Fibroblast of villous mesenchyme (primary cell): ENCODE results near the gene PRB2. TPM values are rescaled to one million over a fixed set of nuclear protein-coding genes. Genes with fewer than 3 reads are reported as not detected.
"Not testable (repeated sequence)": the region's sequence is repeated elsewhere in the genome, so short reads cannot be mapped to it uniquely, and the experiment has no call there.

Source experiments
- DNase-seq: peaks from one replicate; pipeline ENCODE4 v3.0.0-alpha.2; 2010; ENCODE audit warnings: low read depth
- H3K4me3 ChIP-seq: 2 replicates; pipeline ENCODE4 v1.5.1; 2011; ENCODE audit warnings: low read depth, mild to moderate bottlenecking, low read length
- total RNA-seq: library from RNA; depleted of rRNA; stranded (reverse); fragments of >200 nt; gene quantifications from 2 replicates; pipeline ENCODE4 v1.2.3, GENCODE V29; 2012
- TF ChIP-seq, protein P1 (sequence below): IDR thresholded peaks from 2 replicates; pipeline ENCODE4 v1.5.1; 2012; ENCODE audit warnings: low read depth, mild to moderate bottlenecking, low read length; ENCODE audit not compliant: insufficient read depth

Gene PRB2
- total RNA-seq, 1 donor = not detected

DNA sequence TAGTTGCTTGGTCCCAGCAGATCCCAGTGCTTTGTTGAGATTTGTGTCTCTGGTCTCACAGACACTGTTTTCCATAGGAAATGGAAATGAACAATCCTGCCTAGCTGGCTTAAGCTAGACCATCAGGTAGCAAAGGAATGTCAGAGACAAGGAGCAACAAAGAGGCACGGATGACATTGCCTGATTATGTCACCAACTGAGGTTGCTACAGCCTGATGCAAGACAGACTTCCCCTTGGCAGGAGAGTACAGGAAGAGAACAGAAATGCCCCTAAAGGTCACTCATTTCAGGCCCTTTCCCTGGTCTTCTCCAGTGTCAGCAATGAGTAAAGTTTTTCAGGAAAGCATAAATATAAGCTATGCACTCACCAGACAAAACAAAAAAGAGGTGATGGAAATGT, 2.0 kb upstream of the PRB2 start:
- H3K4me3 ChIP-seq = no peak overlapping the region
- no peak for DNase-seq
- TF ChIP-seq, protein P1, sequence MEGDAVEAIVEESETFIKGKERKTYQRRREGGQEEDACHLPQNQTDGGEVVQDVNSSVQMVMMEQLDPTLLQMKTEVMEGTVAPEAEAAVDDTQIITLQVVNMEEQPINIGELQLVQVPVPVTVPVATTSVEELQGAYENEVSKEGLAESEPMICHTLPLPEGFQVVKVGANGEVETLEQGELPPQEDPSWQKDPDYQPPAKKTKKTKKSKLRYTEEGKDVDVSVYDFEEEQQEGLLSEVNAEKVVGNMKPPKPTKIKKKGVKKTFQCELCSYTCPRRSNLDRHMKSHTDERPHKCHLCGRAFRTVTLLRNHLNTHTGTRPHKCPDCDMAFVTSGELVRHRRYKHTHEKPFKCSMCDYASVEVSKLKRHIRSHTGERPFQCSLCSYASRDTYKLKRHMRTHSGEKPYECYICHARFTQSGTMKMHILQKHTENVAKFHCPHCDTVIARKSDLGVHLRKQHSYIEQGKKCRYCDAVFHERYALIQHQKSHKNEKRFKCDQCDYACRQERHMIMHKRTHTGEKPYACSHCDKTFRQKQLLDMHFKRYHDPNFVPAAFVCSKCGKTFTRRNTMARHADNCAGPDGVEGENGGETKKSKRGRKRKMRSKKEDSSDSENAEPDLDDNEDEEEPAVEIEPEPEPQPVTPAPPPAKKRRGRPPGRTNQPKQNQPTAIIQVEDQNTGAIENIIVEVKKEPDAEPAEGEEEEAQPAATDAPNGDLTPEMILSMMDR = no peak

DNA sequence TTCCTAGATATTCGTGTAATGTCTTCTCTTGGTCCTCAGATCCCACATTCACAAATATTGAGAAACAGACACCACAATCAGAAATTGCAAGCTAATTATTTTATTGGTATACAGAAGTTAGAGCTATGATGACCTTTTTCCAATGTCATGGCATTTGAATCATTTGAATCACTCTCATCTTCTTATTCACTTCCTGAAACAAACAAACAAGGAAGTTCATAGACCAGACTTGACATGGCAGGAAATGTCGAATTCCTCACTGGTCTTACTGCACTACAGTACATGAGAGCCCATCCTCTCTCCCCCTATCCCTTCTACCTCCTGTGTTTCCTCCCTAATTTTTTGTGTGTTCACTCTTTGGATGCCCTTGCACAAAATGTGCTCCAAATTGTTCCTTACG, 3.9 kb downstream of the PRB2 start:
- H3K4me3 ChIP-seq, DNase-seq: not testable (repeated sequence)

DNA sequence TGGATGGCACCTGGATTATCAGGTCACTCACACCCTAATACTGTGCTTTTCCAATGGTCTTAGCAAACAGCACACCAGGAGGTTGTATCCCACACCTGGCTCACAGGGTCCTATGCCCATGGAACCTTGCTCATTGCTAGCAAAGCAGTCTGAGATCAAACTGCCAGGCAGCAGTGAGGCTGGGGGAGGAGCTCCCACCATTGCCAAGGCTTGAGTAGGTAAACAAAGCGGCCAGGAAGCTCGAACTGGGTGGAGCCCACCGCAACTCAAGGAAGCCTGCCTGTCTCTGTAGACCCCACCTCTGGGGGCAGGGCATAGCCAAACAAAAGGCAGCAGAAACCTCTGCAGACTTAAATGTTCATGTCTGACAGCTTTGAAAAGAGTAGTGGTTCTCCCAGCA, 17.9 kb downstream of the PRB2 start:
- H3K4me3 ChIP-seq, DNase-seq: not testable (repeated sequence)

DNA sequence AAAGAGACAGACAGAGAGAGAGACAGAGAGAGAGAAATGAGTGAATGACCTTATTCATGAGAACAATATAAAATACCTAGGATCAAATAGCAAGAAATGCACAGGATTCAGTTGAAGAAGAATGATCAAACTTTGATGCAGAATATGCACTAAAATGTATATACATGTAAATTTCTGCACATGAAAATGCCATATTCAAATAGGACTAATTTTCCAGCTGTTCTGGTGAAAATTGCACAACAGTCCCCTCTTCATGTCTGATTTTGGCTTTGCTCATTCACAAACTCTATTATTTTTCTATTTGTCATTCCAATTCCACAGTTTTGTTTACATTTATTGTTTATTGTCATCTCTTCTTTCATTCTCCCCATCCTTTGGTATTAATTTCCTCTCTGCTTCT, 34.2 kb downstream of the PRB2 start:
- no peak for DNase-seq
- TF ChIP-seq, protein P1 = no peak
- no peak overlapping the region for H3K4me3 ChIP-seq

DNA sequence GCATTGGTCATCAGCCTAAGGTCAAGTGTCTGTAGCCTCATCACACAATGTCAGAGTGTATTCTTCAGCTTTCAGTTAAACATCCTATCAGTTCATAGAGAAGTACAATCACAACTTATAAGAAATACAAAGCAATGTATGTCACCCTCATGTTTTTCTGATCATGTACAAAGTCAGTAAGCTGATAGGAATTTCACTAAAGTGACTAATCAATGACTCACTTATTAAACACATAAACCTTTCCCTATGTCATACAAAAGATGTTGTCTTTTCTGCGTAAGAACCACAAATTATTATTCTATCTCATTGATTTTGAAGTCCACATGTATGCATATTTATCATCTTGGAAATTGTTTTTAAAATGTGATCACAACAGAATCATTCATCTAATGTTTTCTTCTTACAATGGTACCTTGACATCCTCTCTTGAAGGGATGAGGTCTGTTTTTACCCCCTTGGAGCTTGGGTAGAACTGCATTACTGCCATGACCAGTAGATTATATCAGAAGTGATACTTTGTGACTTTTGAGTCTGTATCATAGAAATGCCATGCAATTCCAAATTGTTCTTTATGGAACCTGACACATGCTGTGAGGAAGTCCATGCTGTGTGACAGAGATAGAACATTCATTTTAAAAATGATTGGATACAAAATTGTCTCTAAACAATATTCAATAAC, 35.0 kb downstream of the PRB2 start:
- H3K4me3 ChIP-seq = not testable (repeated sequence)
- peak; percentile 12 for DNase-seq

DNA sequence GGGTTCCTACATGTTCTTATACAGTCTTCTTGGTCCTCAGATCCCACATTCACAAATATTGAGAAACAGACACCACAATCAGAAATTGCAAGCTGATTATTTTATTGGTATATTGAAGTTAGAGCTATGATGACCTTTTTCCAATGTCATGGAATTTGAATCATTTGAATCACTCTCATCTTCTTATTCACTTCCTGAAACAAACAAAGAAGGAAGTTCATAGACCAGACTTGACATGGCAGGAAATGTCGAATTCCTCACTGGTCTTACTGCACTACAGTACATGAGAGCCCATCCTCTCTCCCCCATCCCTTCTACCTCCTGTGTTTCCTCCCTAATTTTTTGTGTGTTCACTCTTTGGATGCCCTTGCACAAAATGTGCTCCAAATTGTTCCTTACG, 43.6 kb downstream of the PRB2 start:
- not testable (repeated sequence) for H3K4me3 ChIP-seq, DNase-seq

DNA sequence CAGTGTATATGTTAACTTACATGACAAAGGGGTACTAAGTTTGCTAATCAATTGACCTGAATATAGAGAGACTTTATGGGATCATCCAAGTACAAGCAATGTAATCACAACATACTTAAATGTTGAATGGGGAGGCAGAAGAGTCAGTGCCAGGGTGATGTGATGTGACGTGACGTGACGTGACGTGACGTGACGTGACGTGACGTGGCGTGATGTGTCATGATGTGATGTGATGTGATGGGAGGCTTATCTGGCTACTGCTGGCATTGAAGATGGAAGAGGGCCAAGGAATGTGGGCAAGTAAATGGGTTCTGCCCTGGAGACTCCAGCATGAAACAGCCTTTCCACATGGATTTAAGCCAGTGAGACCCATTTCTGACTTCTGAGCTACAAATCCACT, 46.9 kb downstream of the PRB2 start:
- DNase-seq = no peak
- TF ChIP-seq, protein P1 = no peak
- H3K4me3 ChIP-seq = no peak overlapping the region

DNA sequence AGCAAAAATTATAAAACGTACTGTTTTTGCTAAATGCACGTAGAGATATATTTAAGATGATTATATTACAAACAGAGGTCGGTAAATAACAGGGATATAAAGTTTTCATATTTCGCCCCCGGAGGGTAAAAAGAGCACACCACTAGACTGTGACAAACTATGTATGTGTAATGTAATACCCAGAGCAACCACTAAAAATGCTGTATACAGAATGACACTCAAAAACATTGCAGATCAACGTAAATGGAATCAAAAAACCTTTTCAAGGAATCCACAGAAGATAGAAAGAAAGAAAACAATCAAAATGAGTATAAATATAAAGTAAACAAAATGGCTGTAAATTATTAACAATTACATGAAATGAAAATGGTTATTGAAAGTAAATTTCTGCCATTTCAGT, 47.6 kb downstream of the PRB2 start:
- H3K4me3 ChIP-seq = no peak overlapping the region
- TF ChIP-seq, protein P1 = no peak
- DNase-seq = no peak

DNA sequence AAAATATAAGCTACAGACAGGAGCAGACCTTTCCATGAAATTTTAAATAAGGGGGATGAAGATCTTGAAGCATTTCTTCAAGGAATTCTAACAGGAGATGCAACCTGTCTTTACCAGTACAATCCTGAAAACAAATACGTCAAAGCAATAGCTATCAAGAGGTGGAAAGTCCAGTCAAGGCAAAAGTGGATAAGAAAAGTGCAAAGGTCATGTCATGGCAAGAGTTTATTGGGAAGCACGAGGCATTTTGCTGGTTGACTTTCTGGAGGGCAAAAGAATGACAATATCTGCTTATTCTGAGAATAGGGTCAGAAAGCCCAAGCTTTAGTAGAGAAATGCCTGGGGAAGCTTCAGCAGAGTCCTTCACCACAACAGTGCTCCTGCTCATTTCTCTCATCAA, 50.9 kb downstream of the PRB2 start:
- DNase-seq = no peak
- TF ChIP-seq, protein P1 = no peak
- H3K4me3 ChIP-seq = no peak overlapping the region

Other genes starting within 250 kb of the PRB2 start
- 7.3 and 7.4 TPM in 2 replicates for gene SMIM10L1, start 224.4 kb downstream of the PRB2 start, total RNA-seq
- gene TAS2R42, start 208.6 kb downstream of the PRB2 start, total RNA-seq = not detected in 2 replicates
- not detected in 2 replicates for gene PRB3, start 125.9 kb downstream of the PRB2 start, total RNA-seq
- gene PRB4, start 85.1 kb downstream of the PRB2 start, total RNA-seq = not detected in 2 replicates